ENCODE results near the gene FAM120B.
"Not testable (repeated sequence)": the region's sequence is repeated elsewhere in the genome, so short reads cannot be mapped to it uniquely, and the experiment has no call there.

Gene FAM120B

DNA sequence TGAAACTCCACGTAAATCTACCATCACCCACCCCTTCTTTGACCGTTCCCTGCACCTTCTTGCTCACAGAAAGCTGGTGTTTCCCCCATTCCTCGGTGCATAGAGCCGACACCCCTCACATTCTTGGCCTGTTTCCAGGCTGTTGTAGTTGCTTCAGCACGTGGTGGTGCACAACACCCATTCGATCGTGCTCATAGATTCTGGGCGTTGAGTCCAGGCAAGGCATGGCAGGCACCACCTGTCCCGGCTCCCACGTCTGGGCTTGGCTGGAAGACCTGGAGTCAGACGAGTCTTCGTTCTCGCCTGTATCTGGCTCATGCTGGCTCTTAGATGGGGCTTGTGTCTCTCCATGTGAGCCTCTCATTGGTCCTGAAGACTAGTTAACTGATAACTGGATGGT, 100.6 kb downstream of the FAM120B start:
- DNase-seq: no peak
- Histone ChIP-seq H3K9me3 (ENCODE audit: severe bottlenecking) (no peaks in the 10 kb centered on the region), H3K27ac (no peak overlapping the region), H3K36me3 (peaks cover 32% of the 10 kb centered on the region), H3K4me3 (ENCODE audit: low read depth, low read length) (no peak overlapping the region), H3K27me3 (ENCODE audit: insufficient read depth, low read depth, severe bottlenecking) (no peaks in the 10 kb centered on the region)
- TF ChIP-seq, protein P1, sequence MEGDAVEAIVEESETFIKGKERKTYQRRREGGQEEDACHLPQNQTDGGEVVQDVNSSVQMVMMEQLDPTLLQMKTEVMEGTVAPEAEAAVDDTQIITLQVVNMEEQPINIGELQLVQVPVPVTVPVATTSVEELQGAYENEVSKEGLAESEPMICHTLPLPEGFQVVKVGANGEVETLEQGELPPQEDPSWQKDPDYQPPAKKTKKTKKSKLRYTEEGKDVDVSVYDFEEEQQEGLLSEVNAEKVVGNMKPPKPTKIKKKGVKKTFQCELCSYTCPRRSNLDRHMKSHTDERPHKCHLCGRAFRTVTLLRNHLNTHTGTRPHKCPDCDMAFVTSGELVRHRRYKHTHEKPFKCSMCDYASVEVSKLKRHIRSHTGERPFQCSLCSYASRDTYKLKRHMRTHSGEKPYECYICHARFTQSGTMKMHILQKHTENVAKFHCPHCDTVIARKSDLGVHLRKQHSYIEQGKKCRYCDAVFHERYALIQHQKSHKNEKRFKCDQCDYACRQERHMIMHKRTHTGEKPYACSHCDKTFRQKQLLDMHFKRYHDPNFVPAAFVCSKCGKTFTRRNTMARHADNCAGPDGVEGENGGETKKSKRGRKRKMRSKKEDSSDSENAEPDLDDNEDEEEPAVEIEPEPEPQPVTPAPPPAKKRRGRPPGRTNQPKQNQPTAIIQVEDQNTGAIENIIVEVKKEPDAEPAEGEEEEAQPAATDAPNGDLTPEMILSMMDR (IDR thresholded peaks at IDR 0.05; ENCODE audit: low read depth, low read length): no peak

DNA sequence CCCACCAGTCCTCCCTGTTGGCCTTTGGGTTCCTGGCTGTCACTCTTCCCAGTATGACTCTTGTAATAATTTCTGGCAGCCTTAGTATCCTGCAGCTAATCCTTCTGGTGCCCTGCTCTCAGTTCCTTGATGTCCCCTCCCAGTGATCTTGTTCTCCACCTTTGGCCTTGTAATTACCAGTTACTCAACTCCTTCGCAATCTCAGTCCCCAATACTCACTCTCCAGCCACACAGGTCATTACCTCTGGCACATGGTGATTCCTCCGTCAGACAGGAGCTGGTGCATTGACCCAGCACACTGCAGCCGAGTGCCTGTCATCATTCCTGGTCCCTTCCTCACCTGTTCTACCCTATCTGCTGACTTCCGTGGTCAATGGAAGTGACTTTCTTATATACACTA, 101.4 kb downstream of the FAM120B start:
- Histone ChIP-seq H3K27ac (no peak overlapping the region), H3K9me3 (ENCODE audit: severe bottlenecking) (no peaks in the 10 kb centered on the region), H3K4me3 (ENCODE audit: low read depth, low read length) (no peak overlapping the region), H3K36me3 (peaks cover 30% of the 10 kb centered on the region), H3K27me3 (ENCODE audit: insufficient read depth, low read depth, severe bottlenecking) (no peaks in the 10 kb centered on the region)
- DNase-seq: no peak
- TF ChIP-seq, protein P1 (IDR thresholded peaks at IDR 0.05; ENCODE audit: low read depth, low read length): no peak

DNA sequence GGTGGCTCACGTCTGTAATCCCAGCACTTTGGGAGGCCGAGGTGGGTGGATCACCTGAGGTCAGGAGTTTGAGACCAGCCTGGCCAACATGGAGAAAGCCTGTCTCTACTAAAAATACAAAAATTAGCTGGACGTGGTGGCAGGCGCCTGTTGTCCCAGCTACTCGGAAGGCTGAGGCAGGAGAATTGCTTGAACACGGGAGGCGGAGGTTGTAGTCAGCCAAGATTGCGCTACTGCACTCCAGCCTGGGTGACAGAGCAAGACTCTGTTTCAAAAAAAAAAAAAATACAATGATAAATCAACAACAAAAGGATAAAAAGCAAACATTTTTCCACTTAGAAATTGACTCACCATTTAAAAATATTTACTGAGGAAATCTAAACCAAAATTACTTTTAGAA, 103.2 kb downstream of the FAM120B start:
- DNase-seq; H3K9me3 ChIP-seq (ENCODE audit: severe bottlenecking); H3K4me3 ChIP-seq (ENCODE audit: low read depth, low read length); H3K27ac ChIP-seq; H3K27me3 ChIP-seq (ENCODE audit: insufficient read depth, low read depth, severe bottlenecking): not testable (repeated sequence)
- H3K36me3 ChIP-seq: peaks cover 19% of the 10 kb centered on the region

DNA sequence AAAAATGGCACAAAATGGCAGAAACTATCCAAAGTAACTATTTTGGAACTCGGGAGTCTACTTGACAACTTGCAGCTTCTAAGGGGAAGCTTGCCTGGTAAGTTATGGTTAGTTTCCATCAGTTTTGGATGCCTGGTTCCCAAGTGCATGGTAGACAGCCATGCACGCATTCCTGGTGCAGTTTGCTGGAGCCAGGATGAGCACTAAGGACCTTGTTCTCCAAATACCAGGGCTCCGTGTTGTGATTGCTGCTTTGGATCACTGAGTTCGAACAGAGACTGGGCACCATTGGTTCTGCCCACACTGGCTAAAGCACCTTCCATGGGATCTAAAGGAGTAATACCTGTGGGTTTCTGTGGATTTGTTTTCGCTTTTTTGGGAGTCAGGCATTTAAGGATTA, 103.7 kb downstream of the FAM120B start:
- Histone ChIP-seq H3K9me3 (ENCODE audit: severe bottlenecking) (no peaks in the 10 kb centered on the region), H3K36me3 (peaks cover 14% of the 10 kb centered on the region), H3K27me3 (ENCODE audit: insufficient read depth, low read depth, severe bottlenecking) (no peaks in the 10 kb centered on the region), H3K27ac (no peak overlapping the region), H3K4me3 (ENCODE audit: low read depth, low read length) (no peak overlapping the region)
- TF ChIP-seq, protein P1 (IDR thresholded peaks at IDR 0.05; ENCODE audit: low read depth, low read length): no peak
- no peak for DNase-seq

DNA sequence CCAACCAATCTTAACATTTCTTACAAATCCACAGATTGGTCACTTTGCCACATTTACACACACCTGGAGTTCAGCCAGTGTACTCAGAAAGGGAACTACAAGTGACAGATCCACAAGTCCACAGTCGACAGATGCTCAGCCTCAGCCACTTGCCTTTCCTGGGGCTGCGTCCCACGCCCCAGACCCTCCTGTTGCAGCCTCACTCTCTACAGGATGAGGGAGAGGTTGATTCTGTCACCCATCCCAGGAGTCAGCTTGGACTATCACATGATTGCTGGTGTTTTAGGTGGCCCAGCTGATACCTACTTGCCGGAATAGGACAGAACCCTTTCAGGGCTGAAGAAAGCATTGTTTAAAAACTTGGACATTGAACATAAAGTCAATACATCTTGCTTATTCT, 108.8 kb downstream of the FAM120B start:
- no peak for DNase-seq
- H3K9me3 ChIP-seq (ENCODE audit: severe bottlenecking): no peaks in the 10 kb centered on the region
- no peak overlapping the region for H3K4me3 ChIP-seq (ENCODE audit: low read depth, low read length)
- no peak overlapping the region for H3K27ac ChIP-seq
- H3K36me3 ChIP-seq: no peaks in the 10 kb centered on the region
- TF ChIP-seq, protein P1 (IDR thresholded peaks at IDR 0.05; ENCODE audit: low read depth, low read length): no peak
- no peaks in the 10 kb centered on the region for H3K27me3 ChIP-seq (ENCODE audit: insufficient read depth, low read depth, severe bottlenecking)

DNA sequence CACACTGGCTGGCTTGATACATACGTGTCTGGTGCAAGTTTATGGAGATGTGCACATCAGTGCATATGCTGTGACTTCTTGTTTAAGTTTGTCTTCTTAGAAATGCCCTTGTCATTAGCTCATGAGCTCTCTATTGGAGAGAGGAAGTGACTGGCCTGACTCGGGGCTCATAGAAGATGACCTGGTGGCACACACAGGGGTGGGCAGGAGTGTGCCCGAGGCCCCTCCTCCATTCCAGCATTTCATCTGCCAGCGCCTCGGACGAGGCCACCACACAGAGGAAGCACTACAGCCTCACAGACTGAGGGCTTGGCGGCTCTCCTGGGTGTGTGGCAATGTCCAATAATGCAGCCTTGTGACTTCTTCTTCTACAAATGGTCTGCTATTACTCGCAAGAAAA, 109.7 kb downstream of the FAM120B start:
- H3K27ac ChIP-seq: no peak overlapping the region
- TF ChIP-seq, protein P1 (IDR thresholded peaks at IDR 0.05; ENCODE audit: low read depth, low read length): no peak
- no peaks in the 10 kb centered on the region for H3K27me3 ChIP-seq (ENCODE audit: insufficient read depth, low read depth, severe bottlenecking)
- H3K36me3 ChIP-seq: no peaks in the 10 kb centered on the region
- H3K4me3 ChIP-seq (ENCODE audit: low read depth, low read length): no peak overlapping the region
- DNase-seq: no peak
- no peaks in the 10 kb centered on the region for H3K9me3 ChIP-seq (ENCODE audit: severe bottlenecking)

Data from WERI-Rb-1 (cell line).